Measurements from ENCODE around the gene RERE.

RERE gene

DNA sequence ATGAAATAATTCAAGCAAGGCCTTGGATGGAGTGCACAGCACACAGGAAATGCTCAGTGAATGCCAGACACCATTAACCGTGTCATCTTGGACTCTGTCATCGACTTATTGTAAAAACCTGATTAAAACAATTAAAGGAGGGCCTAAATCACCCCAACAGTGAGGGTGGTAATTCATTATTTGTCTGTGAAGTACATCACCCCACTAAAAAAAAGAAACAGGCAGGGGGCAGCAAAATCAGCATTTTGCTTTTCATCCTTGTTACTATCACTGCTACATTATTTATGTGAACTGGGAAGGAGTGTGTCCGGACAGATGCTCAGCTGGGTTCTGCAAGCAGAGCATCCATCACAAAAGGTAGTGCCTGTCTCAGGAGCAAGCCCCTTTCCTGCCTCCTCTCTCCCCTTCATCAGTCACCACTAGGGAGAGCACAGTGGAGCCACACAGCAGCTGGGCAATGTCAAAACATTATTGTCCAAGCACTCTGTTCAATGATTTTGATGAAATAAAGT is 98.5 kb downstream of the RERE start:
- H3K79me2 ChIP-seq (ENCODE audit: insufficient read depth, low read length): no peaks in the 10 kb centered on the region
- no peak overlapping the region for H3K27ac ChIP-seq (ENCODE audit: low read depth, low read length)
- no peaks in the 10 kb centered on the region for H3K36me3 ChIP-seq (ENCODE audit: low read length)

DNA sequence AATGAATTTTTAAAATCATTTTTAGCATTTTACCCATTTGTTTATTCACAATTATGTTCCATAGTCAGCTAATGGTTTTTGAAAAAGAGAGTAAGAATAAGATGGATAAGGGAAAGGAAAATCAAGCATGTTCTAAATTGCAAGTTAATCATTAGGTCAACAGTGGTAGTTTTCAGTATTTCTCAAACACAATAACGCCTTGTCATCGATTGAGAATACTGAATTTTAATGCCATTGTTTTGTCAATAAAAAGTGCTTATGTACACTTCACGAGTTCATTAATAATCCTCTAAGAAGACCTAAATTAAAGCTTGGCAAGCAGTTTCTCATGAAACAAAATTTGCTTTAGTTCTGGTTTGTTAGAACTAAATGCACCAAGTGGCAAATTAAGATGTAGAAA is 100.3 kb downstream of the RERE start:
- H3K36me3 ChIP-seq (ENCODE audit: low read length): no peaks in the 10 kb centered on the region
- no peak overlapping the region for H3K4me2 ChIP-seq (ENCODE audit: low read depth, low read length, poor library complexity, severe bottlenecking)
- no peak overlapping the region for H2AFZ ChIP-seq (ENCODE audit: low read depth, low read length, severe bottlenecking)
- H4K20me1 ChIP-seq (ENCODE audit: low read depth, low read length): no peaks in the 10 kb centered on the region; the same call in 1 of the 2 replicates
- no peak for TF ChIP-seq EZH2phosphoT487 (conservative IDR thresholded peaks at IDR 0.05; ENCODE audit: low read length)
- TF ChIP-seq, protein P1, sequence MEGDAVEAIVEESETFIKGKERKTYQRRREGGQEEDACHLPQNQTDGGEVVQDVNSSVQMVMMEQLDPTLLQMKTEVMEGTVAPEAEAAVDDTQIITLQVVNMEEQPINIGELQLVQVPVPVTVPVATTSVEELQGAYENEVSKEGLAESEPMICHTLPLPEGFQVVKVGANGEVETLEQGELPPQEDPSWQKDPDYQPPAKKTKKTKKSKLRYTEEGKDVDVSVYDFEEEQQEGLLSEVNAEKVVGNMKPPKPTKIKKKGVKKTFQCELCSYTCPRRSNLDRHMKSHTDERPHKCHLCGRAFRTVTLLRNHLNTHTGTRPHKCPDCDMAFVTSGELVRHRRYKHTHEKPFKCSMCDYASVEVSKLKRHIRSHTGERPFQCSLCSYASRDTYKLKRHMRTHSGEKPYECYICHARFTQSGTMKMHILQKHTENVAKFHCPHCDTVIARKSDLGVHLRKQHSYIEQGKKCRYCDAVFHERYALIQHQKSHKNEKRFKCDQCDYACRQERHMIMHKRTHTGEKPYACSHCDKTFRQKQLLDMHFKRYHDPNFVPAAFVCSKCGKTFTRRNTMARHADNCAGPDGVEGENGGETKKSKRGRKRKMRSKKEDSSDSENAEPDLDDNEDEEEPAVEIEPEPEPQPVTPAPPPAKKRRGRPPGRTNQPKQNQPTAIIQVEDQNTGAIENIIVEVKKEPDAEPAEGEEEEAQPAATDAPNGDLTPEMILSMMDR (IDR thresholded peaks at IDR 0.05; ENCODE audit: insufficient read depth, low read length, poor library complexity, severe bottlenecking): no peak
- H3K9ac ChIP-seq (ENCODE audit: low read length): no peak overlapping the region
- H3K79me2 ChIP-seq (ENCODE audit: insufficient read depth, low read length): no peaks in the 10 kb centered on the region
- no peaks in the 10 kb centered on the region for H3K9me2 ChIP-seq (replicated peaks; ENCODE audit: insufficient read depth, low read length)
- peaks cover 6% of the 10 kb centered on the region; the same call in 1 of the 2 replicates for H3F3A ChIP-seq (ENCODE audit: insufficient read depth)
- H3K27ac ChIP-seq (ENCODE audit: low read depth, low read length): no peak overlapping the region
- H3K9me3 ChIP-seq (ENCODE audit: insufficient read depth, low read length): no peaks in the 10 kb centered on the region
- no peak overlapping the region for H3K4me3 ChIP-seq (ENCODE audit: insufficient read depth, low read length, poor library complexity, severe bottlenecking)
- H3K27me3 ChIP-seq (ENCODE audit: low read length): no peaks in the 10 kb centered on the region

More for the DNA sequence above, 98.5 kb downstream of the RERE start:
- Histone ChIP-seq H3K9me2 (replicated peaks; ENCODE audit: insufficient read depth, low read length) (no peaks in the 10 kb centered on the region), H4K20me1 (ENCODE audit: low read depth, low read length) (no peaks in the 10 kb centered on the region; the same call in 1 of the 2 replicates), H2AFZ (ENCODE audit: low read depth, low read length, severe bottlenecking) (no peak overlapping the region), H3K4me2 (ENCODE audit: low read depth, low read length, poor library complexity, severe bottlenecking) (no peak overlapping the region), H3K9ac (ENCODE audit: low read length) (no peak overlapping the region), H3K27me3 (ENCODE audit: low read length) (no peaks in the 10 kb centered on the region), H3K4me3 (ENCODE audit: insufficient read depth, low read length, poor library complexity, severe bottlenecking) (no peak overlapping the region), H3F3A (ENCODE audit: insufficient read depth) (no peaks in the 10 kb centered on the region), H3K9me3 (ENCODE audit: insufficient read depth, low read length) (no peaks in the 10 kb centered on the region)
- TF ChIP-seq, protein P1 (IDR thresholded peaks at IDR 0.05; ENCODE audit: insufficient read depth, low read length, poor library complexity, severe bottlenecking): peak; percentile 39
- TF ChIP-seq EZH2phosphoT487 (conservative IDR thresholded peaks at IDR 0.05; ENCODE audit: low read length): no peak

DNA sequence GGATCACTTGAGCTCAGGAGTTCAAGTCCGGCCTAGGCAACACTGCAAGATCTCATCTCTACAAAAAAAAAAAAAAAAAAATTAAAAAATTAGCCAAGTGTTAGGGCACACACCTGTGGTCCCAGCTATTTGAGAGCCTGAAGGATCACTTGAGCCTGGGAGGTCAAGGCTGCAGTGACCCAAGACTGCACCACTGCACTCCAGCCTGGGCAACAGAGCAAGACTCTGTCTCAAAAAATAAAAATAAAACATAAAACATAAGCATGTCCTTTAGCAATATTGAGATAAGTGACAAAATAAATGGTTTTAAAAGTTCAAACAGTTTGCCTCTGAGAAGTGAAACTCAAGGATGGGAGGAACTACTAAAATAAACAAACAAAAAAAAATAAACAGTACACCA is 101.2 kb downstream of the RERE start:
- Histone ChIP-seq H3K27ac (ENCODE audit: low read depth, low read length) (no peak overlapping the region), H3K79me2 (ENCODE audit: insufficient read depth, low read length) (no peaks in the 10 kb centered on the region), H3F3A (ENCODE audit: insufficient read depth) (peaks cover 6% of the 10 kb centered on the region; the same call in 1 of the 2 replicates), H2AFZ (ENCODE audit: low read depth, low read length, severe bottlenecking) (no peak overlapping the region), H3K4me2 (ENCODE audit: low read depth, low read length, poor library complexity, severe bottlenecking) (no peak overlapping the region), H3K9ac (ENCODE audit: low read length) (no peak overlapping the region), H3K4me3 (ENCODE audit: insufficient read depth, low read length, poor library complexity, severe bottlenecking) (no peak overlapping the region), H3K9me2 (replicated peaks; ENCODE audit: insufficient read depth, low read length) (no peaks in the 10 kb centered on the region), H3K27me3 (ENCODE audit: low read length) (no peaks in the 10 kb centered on the region), H3K36me3 (ENCODE audit: low read length) (no peaks in the 10 kb centered on the region), H4K20me1 (ENCODE audit: low read depth, low read length) (no peaks in the 10 kb centered on the region), H3K9me3 (ENCODE audit: insufficient read depth, low read length) (no peaks in the 10 kb centered on the region)
- no peak for TF ChIP-seq EZH2phosphoT487 (conservative IDR thresholded peaks at IDR 0.05; ENCODE audit: low read length)
- TF ChIP-seq, protein P1 (IDR thresholded peaks at IDR 0.05; ENCODE audit: insufficient read depth, low read length, poor library complexity, severe bottlenecking): no peak

All from SU-DHL-6 (cell line).